Gastroesophageal sphincter (tissue), 4 donors: ENCODE measurements around the gene GLRA2. TPM values are rescaled to one million over a fixed set of nuclear protein-coding genes. Genes with fewer than 3 reads are reported as not detected.

Source experiments
- ATAC-seq: fragments of 150-250 bp; one replicate; pipeline ENCODE4 v1.9.1; 2016; ENCODE audit warnings: mild to moderate bottlenecking, moderate library complexity
- H3K27ac ChIP-seq, 4 donors: fragments of 200-600 bp; sonication (generic) in 3 of 4; 1 replicate in 3 of 4; 2 replicates in 1 of 4; pipeline ENCODE4 v1.5.1; 2016 to 2019
- H3K27me3 ChIP-seq: fragments of 200-600 bp; sonication (generic); one replicate; pipeline ENCODE4 v1.5.1; 2019
- H3K36me3 ChIP-seq, 2 donors: fragments of 200-600 bp; sonication (generic); one replicate each; pipeline ENCODE4 v1.5.1; 2019; ENCODE audit warnings: control low read depth in 1 of 2
- H3K4me1 ChIP-seq, 3 donors: fragments of 200-600 bp; sonication (generic); 1 replicate in 2 of 3; 2 replicates in 1 of 3; pipeline ENCODE4 v1.5.1; 2016 to 2019; ENCODE audit warnings: control low read depth in 2 of 3
- H3K4me3 ChIP-seq, 2 donors: fragments of 200-600 bp; sonication (generic); one replicate each; pipeline ENCODE4 v1.5.1; 2019; ENCODE audit warnings: mild to moderate bottlenecking in 1 of 2, moderate library complexity in 1 of 2
- H3K9me3 ChIP-seq, 3 donors: fragments of 200-600 bp; sonication (generic); one replicate each; pipeline ENCODE4 v1.5.1; 2017 to 2019; ENCODE audit warnings: control low read depth in 2 of 3
- EP300 ChIP-seq: sonication (generic); formaldehyde crosslinking; IDR thresholded peaks from one replicate; pipeline ENCODE4 v1.6.1; 2017; ENCODE audit warnings: antibody characterized with exemption, mild to moderate bottlenecking
- POLR2A ChIP-seq, 2 donors: fragments of 450-650 bp; IDR thresholded peaks; one replicate each; pipeline ENCODE4 v1.6.1; 2017; ENCODE audit warnings: antibody characterized with exemption in 2 of 2, mild to moderate bottlenecking in 2 of 2, moderate library complexity in 1 of 2
- POLR2AphosphoS5 ChIP-seq: sonication (generic); formaldehyde crosslinking; IDR thresholded peaks from one replicate; pipeline ENCODE4 v1.6.1; 2017; ENCODE audit warnings: antibody characterized with exemption
- WGBS, 2 donors: methylation state at CpG; one replicate each; pipeline ENCODE4 v1.1.5; 2018; ENCODE audit warnings: low coverage in 1 of 2; 5-methylcytosine and 5-hydroxymethylcytosine counted together
- total RNA-seq, 4 donors: library from RNA; depleted of rRNA; stranded (reverse); fragments of >200 nt; gene quantifications; one replicate each; pipeline ENCODE4 v1.1.0, GENCODE V29; 2016
- TF ChIP-seq, protein P1 (sequence below), 4 experiments: fragments of 200-600 bp in 2 of 4; fragments of 450-650 bp in 2 of 4; sonication (generic) in 1 of 4; IDR thresholded peaks; one replicate each; pipeline ENCODE4 v1.5.1; 2017 to 2019; ENCODE audit warnings: antibody characterized with exemption in 4 of 4, mild to moderate bottlenecking in 2 of 4, moderate library complexity in 2 of 4

The GLRA2 gene
- total RNA-seq, 4 donors from 2014 or later, result not detected

GRCh38 chrX:14738643-14739042 is 209.3 kb downstream of the GLRA2 start:
- H3K36me3 ChIP-seq, result no peaks in the 10 kb centered on the region
- no peak for ATAC-seq
- no peaks in the 10 kb centered on the region for H3K27me3 ChIP-seq
- WGBS, 2 donors, result 38 to 54% methylated on average over 4 of the region's 4 CpGs
- TF ChIP-seq, protein P1, sequence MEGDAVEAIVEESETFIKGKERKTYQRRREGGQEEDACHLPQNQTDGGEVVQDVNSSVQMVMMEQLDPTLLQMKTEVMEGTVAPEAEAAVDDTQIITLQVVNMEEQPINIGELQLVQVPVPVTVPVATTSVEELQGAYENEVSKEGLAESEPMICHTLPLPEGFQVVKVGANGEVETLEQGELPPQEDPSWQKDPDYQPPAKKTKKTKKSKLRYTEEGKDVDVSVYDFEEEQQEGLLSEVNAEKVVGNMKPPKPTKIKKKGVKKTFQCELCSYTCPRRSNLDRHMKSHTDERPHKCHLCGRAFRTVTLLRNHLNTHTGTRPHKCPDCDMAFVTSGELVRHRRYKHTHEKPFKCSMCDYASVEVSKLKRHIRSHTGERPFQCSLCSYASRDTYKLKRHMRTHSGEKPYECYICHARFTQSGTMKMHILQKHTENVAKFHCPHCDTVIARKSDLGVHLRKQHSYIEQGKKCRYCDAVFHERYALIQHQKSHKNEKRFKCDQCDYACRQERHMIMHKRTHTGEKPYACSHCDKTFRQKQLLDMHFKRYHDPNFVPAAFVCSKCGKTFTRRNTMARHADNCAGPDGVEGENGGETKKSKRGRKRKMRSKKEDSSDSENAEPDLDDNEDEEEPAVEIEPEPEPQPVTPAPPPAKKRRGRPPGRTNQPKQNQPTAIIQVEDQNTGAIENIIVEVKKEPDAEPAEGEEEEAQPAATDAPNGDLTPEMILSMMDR (IDR thresholded peaks at IDR 0.05), result no peak
- TF ChIP-seq POLR2A (IDR thresholded peaks at IDR 0.05), result no peak
- TF ChIP-seq POLR2AphosphoS5, result no peak
- H3K27ac ChIP-seq, result no peak overlapping the region
- no peaks in the 10 kb centered on the region for H3K4me1 ChIP-seq
- no peak overlapping the region for H3K4me3 ChIP-seq
- H3K9me3 ChIP-seq, result no peaks in the 10 kb centered on the region

DNA sequence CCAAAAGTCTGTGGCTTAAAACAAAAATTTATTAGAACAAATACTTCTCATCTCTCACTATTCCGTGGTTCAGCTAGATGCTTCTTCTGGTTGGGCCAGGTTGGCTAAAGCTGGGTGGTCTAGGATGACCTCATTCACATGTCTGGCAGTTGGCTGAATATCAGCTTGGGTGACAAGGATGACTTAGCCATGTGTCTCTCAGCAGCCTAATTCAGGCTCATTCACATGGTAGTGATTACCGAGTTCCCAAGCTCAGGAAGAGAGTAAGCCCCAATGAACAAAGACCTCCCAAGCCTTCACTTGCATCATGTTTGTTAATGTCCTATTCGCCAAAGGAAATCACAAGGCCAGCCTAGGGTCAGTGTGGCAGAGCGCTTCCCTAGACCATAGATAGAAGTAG is 224.1 kb downstream of the GLRA2 start:
- Histone ChIP-seq H3K27me3 (no peaks in the 10 kb centered on the region), H3K4me3 (no peak overlapping the region), H3K9me3 (no peaks in the 10 kb centered on the region), H3K4me1 (no peaks in the 10 kb centered on the region), H3K36me3 (no peaks in the 10 kb centered on the region), H3K27ac (no peak overlapping the region)
- WGBS, 2 donors, result 82 to 100% methylated on average over 1 to 4 of the region's 4 CpGs
- ATAC-seq, result no peak
- TF ChIP-seq EP300 (no peak), POLR2A (IDR thresholded peaks at IDR 0.05) (no peak), POLR2AphosphoS5 (no peak)
- TF ChIP-seq, protein P1 (IDR thresholded peaks at IDR 0.05), result no peak

DNA sequence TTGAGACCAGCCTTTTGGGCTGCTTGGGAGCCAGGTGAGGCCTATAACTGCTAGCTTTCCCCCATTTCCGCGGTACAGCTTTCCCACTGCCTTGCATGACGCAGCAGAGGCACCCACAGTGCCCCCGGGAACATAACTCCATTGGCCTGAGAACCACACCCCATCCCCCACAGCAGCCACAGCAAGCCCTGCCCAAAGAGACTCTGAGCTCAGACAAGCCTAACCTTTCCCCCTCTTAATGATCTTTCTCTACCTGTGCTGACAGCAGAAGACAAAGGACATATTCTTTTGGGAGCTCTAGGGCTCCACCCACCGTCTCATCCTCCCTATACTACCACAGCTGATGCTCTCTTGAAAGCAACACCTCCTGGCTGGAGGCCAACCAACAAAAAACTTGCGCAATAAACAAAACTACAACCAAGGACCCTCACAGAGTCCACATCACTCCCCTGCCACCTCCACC is 228.7 kb downstream of the GLRA2 start:
- Histone ChIP-seq H3K9me3 (no peaks in the 10 kb centered on the region), H3K27ac (no peak overlapping the region), H3K4me3 (no peak overlapping the region), H3K36me3 (no peaks in the 10 kb centered on the region), H3K27me3 (no peaks in the 10 kb centered on the region), H3K4me1 (no peaks in the 10 kb centered on the region)
- no peak for ATAC-seq
- no peak for TF ChIP-seq POLR2AphosphoS5
- no peak for TF ChIP-seq POLR2A (IDR thresholded peaks at IDR 0.05)
- no peak for TF ChIP-seq EP300
- TF ChIP-seq, protein P1 (IDR thresholded peaks at IDR 0.05), result no peak
- WGBS, 2 donors, result 80% methylated on average over 3 of the region's 6 CpGs; no CpG with 5 or more reads in 1 of the 2 donors

GRCh38 chrX:14775416-14775815 is 246.1 kb downstream of the GLRA2 start:
- no peaks in the 10 kb centered on the region for H3K36me3 ChIP-seq
- no peak overlapping the region for H3K4me3 ChIP-seq
- no peak for ATAC-seq
- H3K27ac ChIP-seq, result no peak overlapping the region
- no CpG with 5 or more reads among the region's 3 CpGs for WGBS, 2 donors
- H3K27me3 ChIP-seq, result no peaks in the 10 kb centered on the region
- TF ChIP-seq POLR2A (IDR thresholded peaks at IDR 0.05) (no peak), POLR2AphosphoS5 (no peak), EP300 (no peak)
- TF ChIP-seq, protein P1 (IDR thresholded peaks at IDR 0.05), result no peak
- no peaks in the 10 kb centered on the region for H3K4me1 ChIP-seq
- no peaks in the 10 kb centered on the region for H3K9me3 ChIP-seq

DNA sequence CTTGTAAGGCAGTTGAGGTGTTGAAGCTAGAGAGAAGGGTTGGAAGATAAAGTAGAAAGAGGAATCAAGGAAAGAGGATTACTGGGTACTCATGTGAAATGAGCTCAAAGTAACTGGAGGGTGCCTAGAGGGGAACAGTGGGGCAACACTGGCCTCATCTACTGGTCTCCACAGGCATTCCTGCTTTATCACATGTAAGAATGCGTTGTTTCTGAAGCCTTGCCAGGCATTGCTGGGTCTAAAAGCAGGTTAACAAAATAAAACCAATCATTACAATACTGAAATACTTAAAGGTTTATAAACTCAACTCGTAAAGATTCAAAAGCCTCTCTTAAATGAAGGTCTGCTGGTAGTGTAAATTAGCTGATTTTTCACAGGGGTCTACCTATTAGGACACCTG is 247.6 kb downstream of the GLRA2 start:
- Histone ChIP-seq H3K9me3 (no peaks in the 10 kb centered on the region), H3K27me3 (no peaks in the 10 kb centered on the region), H3K4me3 (no peak overlapping the region), H3K4me1 (no peaks in the 10 kb centered on the region), H3K27ac (no peak overlapping the region), H3K36me3 (no peaks in the 10 kb centered on the region)
- no peak for TF ChIP-seq POLR2AphosphoS5
- TF ChIP-seq EP300, result no peak
- TF ChIP-seq, protein P1 (IDR thresholded peaks at IDR 0.05), result no peak
- TF ChIP-seq POLR2A (IDR thresholded peaks at IDR 0.05), result no peak
- 74 to 75% methylated on average over 2 of the region's 2 CpGs for WGBS, 2 donors
- no peak for ATAC-seq
